Measurements from ENCODE around the gene TMEM219. TPM values are rescaled to one million over a fixed set of nuclear protein-coding genes. Genes with fewer than 3 reads are reported as not detected.

Gene TMEM219, protein sequence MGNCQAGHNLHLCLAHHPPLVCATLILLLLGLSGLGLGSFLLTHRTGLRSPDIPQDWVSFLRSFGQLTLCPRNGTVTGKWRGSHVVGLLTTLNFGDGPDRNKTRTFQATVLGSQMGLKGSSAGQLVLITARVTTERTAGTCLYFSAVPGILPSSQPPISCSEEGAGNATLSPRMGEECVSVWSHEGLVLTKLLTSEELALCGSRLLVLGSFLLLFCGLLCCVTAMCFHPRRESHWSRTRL
- 10 to 100 TPM; 50.2 to 69.5 (median 50.8) TPM for total RNA-seq
- 53.7 TPM for total RNA-seq (2013)

DNA sequence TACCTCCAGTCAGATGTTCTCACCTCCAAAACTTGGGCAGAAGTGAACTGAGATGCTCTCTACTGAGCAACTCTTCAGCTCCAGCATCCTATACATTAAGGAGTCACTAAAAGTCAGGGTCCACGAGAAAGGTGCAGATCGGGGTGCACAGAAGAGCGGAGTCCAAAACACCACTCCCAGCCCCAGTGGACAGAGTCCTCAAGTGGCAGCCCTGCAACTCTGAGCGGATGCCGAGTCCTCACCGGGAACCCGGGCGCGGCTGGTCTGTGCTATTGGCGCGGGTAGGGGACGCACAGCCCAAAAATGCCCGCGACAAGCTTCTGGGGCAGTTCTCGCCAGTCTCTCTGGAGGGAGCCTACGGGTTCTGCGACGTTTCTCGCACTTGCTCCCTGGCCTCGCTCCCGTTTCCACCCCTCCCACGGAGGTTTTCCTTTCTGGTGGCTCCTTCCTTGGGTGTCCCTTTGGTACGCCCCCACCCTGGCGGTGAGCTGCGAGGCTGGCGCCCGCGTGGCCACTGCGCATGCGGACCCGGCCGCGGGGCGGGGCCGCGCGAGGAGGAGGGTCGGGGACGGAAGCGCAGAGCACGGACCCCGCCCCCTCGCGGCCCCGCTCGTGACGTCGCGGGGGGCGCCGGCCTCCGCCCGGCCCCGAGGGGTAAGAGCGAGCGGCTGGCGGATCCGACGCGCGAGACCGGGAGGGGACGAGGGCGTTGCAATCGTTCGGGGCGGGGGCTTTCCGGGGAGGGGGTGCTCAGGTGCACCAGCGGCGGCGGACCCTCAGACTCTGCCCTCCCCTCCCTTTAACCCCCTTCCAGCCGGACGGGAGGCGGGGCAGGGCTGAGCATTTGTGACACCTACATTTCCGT lies at the start of gene TMEM219:
Gene TMEM219, plus strand, starts transcription at position 601 of the 865 bp plus-strand sequence. CDS start 1,065 bp downstream, outside the sequence.
- under 1% methylated on average over 75 of the region's 75 CpGs for WGBS (ENCODE audit: insufficient coverage)
- DNase-seq (peak; percentile 96 to 97), ATAC-seq (peak; percentile 89 to 97 (median 90))
- peak; percentile 23 for TF ChIP-seq CTCF (IDR thresholded peaks at IDR 0.05)
- H3K4me1 Mint-ChIP-seq, result peaks cover 11 to 17% of the 10 kb centered on the region in 2 donors
- Histone ChIP-seq H3K4me1 (ENCODE audit: control insufficient read depth, insufficient read depth, low read length) (peaks cover 17% of the 10 kb centered on the region), H3K9me3 (ENCODE audit: control insufficient read depth, insufficient read depth, low read length) (no peaks in the 10 kb centered on the region), H3K27ac (ENCODE audit: low read length) (peak within 1 kb of the TSS; percentile 78), H3K27me3 (ENCODE audit: control insufficient read depth, insufficient read depth, low read length) (no peaks in the 10 kb centered on the region), H3K4me3 (ENCODE audit: low read length) (peak within 1 kb of the TSS; percentile 75), H3K36me3 (ENCODE audit: control insufficient read depth, insufficient read depth, low read length) (no peaks in the 10 kb centered on the region)
- intact Hi-C loops (cut with micrococcal nuclease), result loop anchor here (1.0 to 2.0 kb wide), 3 partner anchors 12 to 99 kb away; partner anchors contain the start of genes CDIPT, KCTD13 and TAOK2
- H3K4me3 Mint-ChIP-seq, result peak within 1 kb of the TSS; percentile 93
- no peaks in the 10 kb centered on the region for H3K9me3 Mint-ChIP-seq
- H3K36me3 Mint-ChIP-seq, result no peaks in the 10 kb centered on the region
- H3K27ac Mint-ChIP-seq, result peak within 1 kb of the TSS; percentile 88 to 90
- no peaks in the 10 kb centered on the region for H3K27me3 Mint-ChIP-seq (ENCODE audit: low read depth in 2 of 2)

DNA sequence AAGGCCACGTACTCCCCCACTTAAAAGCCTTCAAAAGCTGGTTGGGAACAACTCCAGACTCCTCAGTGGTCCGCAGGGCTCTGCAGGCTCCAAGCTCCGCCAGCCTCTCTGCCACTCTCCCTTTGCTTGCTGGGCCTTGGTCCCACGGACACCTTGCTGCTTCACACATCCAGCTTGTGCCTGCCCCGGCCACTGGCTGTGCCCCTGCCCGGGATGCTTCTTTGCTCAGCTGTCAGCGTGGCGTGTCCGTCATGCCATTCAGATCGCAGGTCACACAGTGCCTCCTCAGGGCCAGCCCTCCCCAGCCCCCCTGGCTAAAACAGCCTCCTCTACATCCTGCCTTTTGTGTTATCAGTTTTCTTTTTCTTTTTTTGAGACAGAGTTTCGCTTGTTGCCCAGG lies 49.8 kb upstream of the TMEM219 start:
- Histone ChIP-seq H3K27ac (ENCODE audit: low read length) (no peak overlapping the region), H3K4me1 (ENCODE audit: control insufficient read depth, insufficient read depth, low read length) (no peaks in the 10 kb centered on the region), H3K27me3 (ENCODE audit: control insufficient read depth, insufficient read depth, low read length) (no peaks in the 10 kb centered on the region), H3K4me3 (ENCODE audit: low read length) (no peak overlapping the region), H3K36me3 (ENCODE audit: control insufficient read depth, insufficient read depth, low read length) (peaks cover 13% of the 10 kb centered on the region), H3K9me3 (ENCODE audit: control insufficient read depth, insufficient read depth, low read length) (no peaks in the 10 kb centered on the region)
- no peak for TF ChIP-seq CTCF (IDR thresholded peaks at IDR 0.05)
- Mint-ChIP-seq H3K27me3 (ENCODE audit: low read depth in 2 of 2) (no peaks in the 10 kb centered on the region), H3K4me3 (no peak overlapping the region), H3K4me1 (no peaks in the 10 kb centered on the region), H3K27ac (no peak overlapping the region), H3K9me3 (no peaks in the 10 kb centered on the region), H3K36me3 (no peaks in the 10 kb centered on the region)
- no peak for ATAC-seq
- DNase-seq, result no peak
- intact Hi-C loops (cut with micrococcal nuclease), result no loop called here
- 96% methylated on average over 11 of the region's 11 CpGs for WGBS (ENCODE audit: insufficient coverage)

- intact Hi-C loops (cut with micrococcal nuclease), result no loop called here
- Mint-ChIP-seq H3K27me3 (ENCODE audit: low read depth in 2 of 2) (no peaks in the 10 kb centered on the region), H3K4me1 (no peaks in the 10 kb centered on the region), H3K27ac (no peak overlapping the region), H3K36me3 (no peaks in the 10 kb centered on the region), H3K9me3 (no peaks in the 10 kb centered on the region), H3K4me3 (no peak overlapping the region)
- Histone ChIP-seq H3K36me3 (ENCODE audit: control insufficient read depth, insufficient read depth, low read length) (peaks cover 17% of the 10 kb centered on the region), H3K27ac (ENCODE audit: low read length) (no peak overlapping the region), H3K4me3 (ENCODE audit: low read length) (no peak overlapping the region), H3K9me3 (ENCODE audit: control insufficient read depth, insufficient read depth, low read length) (no peaks in the 10 kb centered on the region), H3K4me1 (ENCODE audit: control insufficient read depth, insufficient read depth, low read length) (no peaks in the 10 kb centered on the region), H3K27me3 (ENCODE audit: control insufficient read depth, insufficient read depth, low read length) (no peaks in the 10 kb centered on the region)
- 98% methylated on average over 8 of the region's 8 CpGs for WGBS (ENCODE audit: insufficient coverage)
- ATAC-seq (no peak), DNase-seq (no peak)
- TF ChIP-seq CTCF (IDR thresholded peaks at IDR 0.05), result no peak
Observed at GRCh38 chr16:29913514-29913913, 48.4 kb upstream of the TMEM219 start.

Measured in natural killer cell (primary cell).